Pulmonary artery endothelial cell (primary cell): ENCODE results near the gene IFIH1. TPM values are rescaled to one million over a fixed set of nuclear protein-coding genes. Genes with fewer than 3 reads are reported as not detected.

Experiments
- DNase-seq: peaks from one replicate; pipeline ENCODE4 v3.0.0-alpha.2; 2011; ENCODE audit warnings: low read depth, low spot score
- total RNA-seq: library from RNA; depleted of rRNA; stranded (reverse); fragments of >200 nt; gene quantifications from 2 replicates; pipeline ENCODE4 v1.2.3, GENCODE V29; 2014

Gene IFIH1
- total RNA-seq = 7.3 and 13.7 TPM in 2 replicates

DNA sequence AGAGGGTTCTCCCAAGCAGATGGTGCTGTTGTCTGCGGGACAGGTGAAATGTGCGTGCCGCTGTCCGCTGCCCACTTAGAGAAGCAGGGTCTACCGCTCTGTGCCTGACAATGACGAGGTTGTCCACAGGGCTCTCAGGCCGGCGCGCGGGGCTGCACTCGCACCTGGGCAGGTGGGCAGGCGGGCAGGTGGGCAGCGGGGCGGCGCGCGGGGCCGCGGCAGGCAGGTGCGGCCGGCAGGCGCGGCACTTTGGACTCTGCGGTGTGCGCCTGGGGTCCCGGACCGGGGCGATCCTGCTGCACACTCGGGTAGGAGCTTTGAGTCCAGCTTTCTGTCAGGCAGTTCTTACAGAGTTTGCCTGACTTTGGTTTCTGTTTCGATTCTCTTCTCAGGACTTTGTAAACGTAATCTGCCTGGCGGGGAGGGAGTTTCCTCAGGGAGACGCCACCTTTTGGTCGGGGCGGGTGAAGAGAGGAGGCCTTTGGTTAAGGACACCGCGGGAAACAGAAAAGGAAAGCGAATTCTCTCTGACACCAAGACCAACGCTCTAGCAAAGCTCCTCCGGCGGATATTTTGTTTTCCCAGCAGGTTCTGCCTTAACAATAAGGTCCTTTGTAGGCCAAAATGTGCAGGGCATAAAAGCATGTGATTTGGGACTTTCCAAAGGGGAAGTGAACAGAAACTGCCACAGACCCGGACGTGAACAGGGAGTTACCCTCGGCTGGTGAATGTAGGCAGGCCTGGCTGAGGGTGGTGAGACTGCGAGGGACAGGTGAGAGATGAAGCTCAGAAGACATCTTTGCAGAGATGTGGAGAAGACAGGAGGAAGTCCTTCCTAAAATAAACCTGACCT lies at the start of gene IFIH1:
Gene IFIH1 (minus strand): TSS at position 357 of the 853 bp plus-strand sequence. CDS start 377 bp downstream, outside the sequence.
- DNase-seq = peak; percentile 74

DNA sequence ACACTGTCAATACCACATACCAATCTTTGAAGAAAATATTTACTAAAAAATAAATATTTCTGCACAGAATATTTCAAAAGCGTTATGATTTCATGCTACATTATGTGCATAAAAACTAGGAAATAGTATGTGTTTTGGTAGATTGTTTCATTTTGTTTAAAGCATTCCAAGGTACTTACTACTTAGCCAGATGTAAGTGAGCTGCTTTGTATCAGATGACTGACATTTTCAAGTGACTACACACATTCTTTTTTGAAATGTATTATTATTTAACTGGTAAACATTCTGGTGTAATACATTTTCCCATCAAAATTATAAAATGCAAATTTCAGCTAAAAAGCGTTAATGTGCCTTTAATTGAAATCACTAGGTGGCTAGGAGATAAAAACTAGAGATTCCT lies 46.9 kb upstream of the IFIH1 start:
- no peak for DNase-seq

DNA sequence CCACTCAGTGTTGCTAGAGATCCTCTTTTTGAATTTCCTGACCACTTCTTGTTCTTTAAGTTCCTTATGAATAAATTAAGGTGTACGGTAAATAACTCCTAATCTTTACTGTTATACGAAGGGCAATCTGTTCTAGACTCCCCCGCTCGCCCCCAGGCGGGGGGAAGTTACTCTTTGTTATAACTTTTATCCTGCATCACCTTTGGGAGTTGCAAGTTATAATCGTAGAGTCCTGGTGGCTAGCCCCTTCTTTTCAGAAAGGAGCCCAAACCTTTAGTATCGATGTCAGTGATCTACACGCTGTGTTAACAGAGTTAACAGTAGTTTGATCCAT lies 26.1 kb upstream of the IFIH1 start:
- DNase-seq = no peak

DNA sequence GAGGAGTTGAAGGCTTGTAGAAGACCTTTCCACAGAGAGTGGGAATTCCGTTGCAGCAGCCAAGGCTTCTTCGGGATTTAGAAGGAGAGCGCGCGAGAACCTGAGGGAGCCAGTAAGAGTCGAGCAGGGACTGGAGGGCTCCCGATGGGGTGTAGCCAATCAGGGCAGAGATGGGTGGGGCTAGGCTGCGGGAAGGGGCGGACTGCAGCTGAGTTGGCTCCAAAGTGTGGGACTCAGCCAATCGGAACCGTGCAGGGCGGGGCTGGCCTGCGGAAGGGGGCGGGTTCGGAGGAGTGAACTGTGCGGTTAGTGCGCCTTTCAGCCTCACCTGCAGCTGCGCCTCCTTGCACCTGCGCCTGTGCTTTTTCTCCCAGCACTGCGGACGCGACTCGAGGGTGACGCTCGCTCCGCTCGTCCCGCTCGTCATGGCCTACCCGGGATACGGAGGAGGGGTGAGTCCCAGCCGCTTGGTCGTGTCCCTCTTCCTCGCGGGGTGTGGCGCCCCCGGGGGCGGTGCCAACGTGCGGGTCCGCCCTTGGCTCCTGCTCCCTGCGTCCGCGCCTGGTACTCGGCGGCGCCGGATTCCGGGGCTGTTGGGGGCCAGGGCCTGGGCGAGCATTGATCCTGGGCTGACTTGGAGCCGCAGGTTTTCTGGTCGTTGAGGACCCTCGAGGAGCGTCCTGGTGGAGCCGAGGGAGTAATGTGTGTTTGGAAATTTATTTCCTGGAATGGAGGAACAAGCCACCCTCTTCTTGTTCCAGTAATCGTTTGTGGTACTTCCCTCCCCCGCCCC lies 25.5 kb upstream of the IFIH1 start, which contains the start of gene GCA:
Gene GCA (plus strand): TSS at position 309 of the 793 bp plus-strand sequence. CDS start 117 bp downstream, at position 426.
- peak; percentile 87 for DNase-seq

DNA sequence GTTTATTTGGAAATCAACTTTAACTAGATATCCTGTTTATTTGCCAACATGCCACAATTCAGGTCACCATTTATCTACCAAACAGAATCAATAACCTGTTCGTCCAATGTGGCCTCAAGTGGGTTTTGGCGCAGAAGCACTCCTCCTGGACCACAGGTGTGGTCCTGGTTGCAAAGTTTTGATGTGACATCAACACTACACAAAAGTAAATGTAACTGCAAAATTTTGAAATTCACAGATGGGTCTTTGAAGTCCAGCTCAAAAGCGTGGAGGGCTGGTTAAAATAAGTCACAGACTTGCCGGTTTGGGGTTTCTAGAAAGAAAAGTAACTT lies 25.0 kb upstream of the IFIH1 start:
- DNase-seq = no peak

DNA sequence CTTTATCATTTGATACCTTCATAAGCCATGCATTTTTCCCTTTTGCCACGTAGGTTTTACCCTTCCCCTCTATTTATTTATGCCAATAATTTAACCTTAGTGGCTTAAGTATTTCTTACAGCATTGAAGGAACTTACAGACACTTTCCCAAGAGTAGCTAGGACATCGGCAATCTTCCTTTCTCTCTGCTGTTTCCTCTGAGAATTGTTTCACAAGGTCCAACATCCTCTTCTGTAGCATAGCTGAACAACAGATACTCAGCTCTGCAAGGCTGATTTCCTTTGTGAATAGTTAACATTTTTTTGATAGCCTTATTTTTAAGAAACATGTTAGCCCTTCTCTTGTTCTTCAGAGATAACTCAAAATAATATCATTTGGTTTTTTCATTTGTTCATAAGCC lies 24.4 kb upstream of the IFIH1 start:
- DNase-seq = no peak

DNA sequence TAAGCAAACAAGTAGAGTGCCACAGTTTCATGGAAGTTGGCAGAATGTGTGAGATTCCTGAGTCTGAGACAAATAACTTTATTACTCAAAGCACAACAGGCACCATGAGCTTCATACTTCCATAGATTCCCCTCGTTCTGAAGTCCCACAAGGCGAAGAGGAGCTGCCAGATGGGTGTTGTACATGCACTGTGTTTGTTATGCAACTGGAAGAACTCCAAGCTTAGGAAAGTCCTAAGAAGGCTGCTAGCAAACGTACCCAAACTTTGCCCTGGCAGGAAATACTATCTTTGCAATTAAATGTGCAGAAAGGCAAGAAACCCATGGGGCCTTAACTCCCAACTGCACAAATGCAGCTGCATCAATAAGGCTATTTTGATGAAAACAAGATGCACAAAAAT lies 23.8 kb upstream of the IFIH1 start:
- no peak for DNase-seq

DNA sequence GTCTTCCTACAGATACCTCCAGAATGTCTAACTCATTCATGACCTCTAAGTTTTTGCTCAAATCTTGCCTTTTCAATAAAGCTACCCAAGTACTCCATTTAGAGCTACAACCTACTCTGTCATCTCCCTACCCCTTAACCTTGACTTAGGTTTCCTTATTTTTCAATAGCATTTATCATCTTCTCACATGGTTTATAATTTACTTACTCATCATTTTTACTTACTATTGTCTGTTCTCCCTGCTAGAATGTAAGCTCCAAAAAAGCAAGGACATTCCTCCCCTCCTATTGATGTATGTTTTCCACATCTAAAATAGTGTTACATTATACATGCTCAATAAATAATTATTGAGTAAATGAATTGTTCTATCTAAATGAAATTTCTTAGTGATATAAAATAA lies 22.3 kb upstream of the IFIH1 start:
- no peak for DNase-seq

DNA sequence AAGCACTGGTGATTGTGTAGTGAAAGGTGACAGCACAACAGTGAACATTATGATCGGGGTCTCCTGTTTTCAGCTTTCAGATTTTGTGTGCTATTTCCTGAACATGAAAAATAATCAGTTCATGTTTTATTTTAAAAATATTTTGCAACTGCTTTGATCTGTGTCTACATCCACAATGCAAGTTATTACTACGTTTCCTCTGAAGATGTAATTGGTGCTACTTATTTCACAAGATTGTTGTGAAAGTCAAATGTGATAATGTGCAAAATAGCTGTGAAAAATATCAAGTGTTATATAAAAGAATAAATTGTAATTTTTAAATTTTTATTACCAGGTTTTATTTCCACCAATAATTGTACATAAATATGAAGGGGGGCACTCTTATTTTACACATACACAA lies 19.4 kb upstream of the IFIH1 start:
- no peak for DNase-seq

DNA sequence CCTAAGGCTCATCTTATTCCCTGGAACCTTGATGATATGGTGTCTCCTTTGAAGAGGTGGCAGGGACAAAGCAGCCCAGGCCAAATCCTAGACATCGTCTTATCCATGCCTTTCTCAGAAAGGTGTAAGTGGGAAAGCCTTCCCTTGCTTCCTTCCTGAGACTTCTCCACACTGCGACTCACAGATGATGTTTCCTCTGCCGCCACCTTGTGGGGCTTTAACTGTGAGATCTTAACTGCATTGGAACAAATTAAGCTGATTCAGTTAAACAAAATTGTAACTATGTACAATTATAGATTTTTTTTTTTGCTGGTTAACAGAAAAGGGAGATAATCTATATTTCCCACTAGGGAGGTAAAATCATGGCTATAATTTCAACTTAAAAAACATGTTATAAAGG lies 15.5 kb upstream of the IFIH1 start:
- no peak for DNase-seq

DNA sequence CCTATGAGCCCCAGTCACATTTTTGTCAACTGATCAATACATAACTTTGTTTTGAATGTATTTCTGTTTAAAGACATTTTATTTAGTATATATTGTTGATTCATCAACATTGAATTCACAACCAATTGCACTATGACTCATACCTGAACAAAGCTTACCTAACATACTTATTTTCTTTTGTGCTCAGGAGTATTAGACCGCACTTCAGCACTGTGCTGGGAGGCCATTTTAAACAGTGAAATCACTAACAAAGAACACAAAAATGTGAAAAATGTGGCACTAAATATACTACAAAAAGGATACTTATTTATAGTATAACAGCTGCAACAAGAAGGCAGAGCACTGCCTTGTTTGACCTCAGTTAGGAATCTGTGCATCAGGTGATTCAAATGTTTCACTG lies 12.4 kb upstream of the IFIH1 start:
- no peak for DNase-seq

DNA sequence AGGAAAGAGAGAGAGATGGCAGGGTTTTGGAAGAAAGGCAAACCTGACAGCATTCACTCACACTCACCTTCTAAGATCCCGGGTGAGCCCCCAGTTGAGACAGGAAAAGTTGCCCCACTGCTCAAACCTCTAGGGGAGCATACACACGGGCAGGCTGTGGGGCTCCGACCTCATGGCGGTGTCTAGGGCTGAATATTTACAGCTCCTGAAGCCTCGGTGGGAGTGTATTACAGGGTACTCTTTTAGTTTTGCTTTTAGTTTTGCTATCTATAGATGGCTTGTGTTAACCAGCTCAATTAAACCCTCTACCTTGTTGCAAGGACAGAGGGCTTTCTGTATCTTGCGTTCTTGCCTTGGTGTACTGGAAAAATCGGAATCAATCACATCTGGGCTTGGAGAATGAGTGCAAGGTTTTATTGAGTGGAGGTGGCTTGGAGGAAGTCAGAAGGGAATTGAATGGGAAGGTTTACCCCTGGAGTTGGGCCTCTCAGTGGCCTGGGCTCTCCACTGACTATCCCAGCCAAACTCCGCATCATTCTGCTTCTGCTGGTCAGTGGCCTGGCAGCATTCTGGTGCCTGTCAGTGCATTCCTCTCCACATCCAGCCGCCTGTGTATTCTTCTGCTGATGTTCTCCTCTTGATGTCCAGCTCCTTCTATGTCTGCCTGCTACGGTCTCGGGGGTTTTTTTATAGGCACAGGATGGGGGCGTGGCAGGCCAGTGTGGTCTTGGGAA lies 10.1 kb upstream of the IFIH1 start:
- no peak for DNase-seq

DNA sequence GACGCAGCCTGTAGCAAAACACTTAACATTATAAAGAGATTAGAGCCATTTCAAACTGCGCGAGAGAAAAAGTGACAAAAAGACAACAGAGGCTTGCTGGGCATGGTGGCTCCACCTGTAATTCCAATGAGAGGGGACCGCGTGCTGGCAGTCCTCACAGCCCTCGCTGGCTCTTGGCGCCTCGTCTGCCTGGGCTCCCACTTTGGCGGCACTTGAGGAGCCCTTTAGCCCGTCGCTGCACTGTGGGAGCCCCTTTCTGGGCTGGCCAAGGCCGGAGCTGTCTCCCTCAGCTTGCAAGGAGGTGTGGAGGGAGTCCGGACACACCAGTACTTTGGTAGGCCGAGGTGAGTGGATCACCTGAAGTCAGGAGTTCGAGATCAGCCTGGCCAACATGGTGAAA lies 9.3 kb upstream of the IFIH1 start:
- no peak for DNase-seq

DNA sequence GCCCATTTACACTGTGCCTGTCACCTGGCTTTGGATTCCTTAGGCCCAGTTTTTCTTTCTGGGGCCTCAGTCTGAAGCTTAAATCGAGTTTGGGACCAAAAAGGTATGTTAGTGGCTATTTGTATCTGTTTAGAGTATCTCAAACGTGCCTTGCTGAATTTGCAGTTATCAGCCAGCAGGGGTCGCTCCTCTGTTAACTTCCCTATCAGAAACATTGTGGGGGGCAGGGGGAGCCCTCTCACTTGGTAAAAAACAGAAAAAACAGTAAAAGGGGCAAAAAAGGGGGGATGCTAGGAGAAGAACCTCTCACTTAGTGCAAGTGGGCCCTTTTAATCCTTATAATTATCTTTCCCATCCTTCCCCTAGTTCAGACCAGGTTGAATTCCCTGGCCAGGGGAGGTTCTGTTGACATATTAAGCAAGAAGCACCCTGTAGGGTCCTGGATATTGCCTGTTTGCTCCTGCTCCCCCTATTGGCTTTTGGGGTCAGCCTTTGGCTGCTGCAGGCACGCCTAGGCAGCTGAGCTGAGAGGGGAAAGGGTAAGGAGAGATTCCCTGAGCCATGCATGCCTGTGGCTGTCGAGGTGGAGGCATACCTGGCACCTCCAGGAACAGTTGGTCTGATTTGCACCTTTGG lies 8.8 kb upstream of the IFIH1 start:
- DNase-seq = no peak

DNA sequence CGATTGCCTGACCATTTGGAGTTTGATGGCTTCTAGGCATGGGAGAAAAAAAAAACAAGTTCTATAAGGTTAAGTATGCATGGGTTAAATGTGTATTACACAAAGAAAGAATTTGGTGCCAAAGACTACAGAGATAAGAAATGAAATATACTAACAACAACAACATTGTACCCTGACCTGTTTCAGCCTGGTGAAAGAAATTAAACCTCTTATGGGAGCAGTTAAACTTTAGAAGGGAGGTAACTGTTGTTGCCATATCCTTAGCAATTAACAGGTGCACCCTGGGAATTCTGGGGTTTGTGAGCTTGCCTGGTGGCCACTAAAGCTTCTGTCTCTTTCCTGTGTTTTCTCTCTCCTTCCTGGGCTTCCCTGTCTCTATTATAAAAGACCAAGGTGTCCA lies 6.5 kb upstream of the IFIH1 start:
- DNase-seq = no peak

DNA sequence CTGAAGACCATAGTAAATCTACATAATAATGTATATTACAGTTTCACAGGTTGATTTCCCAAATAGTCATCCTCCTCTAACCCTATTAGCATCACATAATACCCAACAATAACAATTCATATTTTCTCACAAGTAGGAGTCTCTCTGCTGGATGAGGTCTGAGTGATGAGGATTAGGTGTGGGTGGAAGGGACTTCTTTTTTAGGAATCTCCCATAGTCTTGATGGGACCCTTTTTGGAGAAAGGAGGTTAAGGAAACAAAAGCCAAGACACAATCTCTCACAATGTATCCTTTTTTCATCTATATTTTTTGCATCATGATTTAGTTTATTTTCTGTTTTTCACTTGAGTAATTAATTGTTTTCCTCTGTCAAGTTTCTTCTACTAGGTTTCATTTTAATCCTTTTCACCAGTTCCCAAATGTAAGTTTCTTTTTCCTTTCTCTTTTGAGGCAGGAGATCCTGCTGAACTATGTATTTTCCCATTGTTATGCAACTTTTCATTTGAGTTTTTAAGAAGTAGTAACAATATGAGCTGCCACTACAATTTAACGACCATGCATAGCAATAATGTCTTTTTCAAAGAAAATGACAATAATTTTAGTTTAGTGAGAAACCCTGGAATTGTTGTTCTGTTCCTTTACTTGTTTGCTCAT lies 2.5 kb upstream of the IFIH1 start:
- DNase-seq = no peak

DNA sequence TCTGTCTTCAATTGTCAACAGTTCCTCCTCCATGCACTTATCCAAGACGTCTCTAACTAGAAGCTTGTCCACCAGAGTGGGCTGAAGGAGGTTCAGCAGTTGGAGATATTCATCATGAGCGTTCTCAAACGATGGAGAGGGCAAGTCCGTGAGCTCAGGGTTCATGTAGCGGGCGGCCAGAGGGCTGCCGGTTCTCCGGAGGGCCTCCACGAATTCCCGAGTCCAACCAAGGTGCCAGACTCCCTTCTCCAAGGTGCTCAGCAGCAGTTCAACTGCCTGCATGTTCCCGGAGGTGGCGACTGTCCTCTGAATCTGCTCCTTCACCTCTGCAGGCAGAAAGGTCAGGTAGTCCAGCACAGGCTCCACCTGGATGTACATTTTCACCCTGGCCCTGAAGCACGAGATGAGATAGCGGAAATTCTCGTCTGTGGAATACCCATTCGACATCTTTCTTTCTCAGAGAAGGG lies 590 bp downstream of the IFIH1 start:
- DNase-seq = no peak

DNA sequence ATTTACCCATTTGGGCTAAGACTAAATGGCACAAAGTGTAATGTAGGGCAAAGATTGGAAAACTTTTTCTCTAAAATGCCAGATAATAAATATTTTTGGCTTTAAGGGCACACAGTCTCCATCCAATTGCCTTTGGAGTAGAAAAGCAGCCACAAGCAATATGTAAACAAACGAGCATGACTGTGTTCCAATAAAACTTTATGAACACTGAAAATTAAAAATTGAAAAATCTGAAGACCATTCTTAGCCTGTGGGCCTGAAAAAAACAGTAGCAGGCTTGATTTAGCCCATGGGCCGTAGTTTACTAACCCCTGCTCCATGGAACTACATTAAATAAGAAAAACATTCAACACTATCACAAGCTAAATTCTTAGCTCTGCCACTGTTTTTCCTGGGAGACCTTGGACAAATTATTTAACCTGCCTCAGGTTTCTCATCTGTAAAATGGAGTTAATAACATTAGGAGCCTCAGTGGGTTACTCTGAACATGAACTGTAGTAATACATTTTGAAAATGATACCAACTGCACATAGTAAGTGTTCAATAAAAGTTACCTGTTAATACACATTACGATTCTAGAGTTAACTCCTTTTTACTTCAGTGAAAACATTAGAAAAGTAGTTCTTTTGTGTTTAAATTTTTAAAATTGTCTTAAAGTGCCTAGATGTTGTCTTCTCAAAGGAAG lies 1.3 kb downstream of the IFIH1 start:
- no peak for DNase-seq

DNA sequence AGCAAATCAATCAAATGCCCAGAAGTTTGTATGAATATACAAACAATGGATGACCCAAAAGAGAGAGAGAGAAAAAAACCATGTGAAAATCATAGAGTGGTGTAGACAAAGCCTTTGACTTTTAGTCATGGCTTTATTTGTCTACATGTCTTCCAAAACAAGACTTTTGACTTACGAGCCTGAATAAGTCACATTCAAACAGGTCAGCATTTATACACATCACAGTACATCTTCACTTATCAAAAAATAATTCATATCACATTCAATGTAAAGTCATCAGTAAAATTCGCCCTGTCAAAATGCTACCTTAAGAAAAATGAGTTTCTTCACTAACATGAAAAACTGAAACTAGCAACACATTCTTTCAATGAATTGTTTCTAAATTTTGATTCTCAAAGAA lies 1.9 kb downstream of the IFIH1 start:
- DNase-seq = no peak

DNA sequence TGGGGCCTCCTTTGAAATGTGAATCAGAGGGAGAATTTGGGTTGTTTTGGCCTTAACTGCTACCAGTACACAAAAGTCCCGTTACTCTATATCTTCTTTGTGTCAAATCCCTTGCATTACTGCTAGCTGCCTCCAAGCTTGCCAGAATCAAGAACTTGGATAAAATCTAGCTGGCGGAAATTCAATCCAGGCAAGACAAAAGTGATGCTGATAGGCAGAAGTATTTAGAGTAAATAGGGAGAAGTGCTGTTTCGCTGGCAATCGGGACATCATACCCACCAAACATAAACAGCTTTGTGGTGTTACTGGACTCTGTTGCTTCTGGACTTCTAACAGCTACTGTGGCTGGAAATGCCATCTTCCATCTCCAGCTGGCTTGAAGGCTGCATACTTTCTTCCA lies 2.5 kb downstream of the IFIH1 start:
- DNase-seq = no peak
